Transverse colon (tissue), 4 donors: Measurements from ENCODE around the gene HAP1. TPM values are rescaled to one million over a fixed set of nuclear protein-coding genes. Genes with fewer than 3 reads are reported as not detected.
A peak's percentile ranks its signal among the peaks of the same experiment; 100 is the strongest.

Experiments
- DNase-seq: peaks from one replicate; pipeline ENCODE4 v3.0.0-alpha.2; 2019
- H3K27ac ChIP-seq, 4 donors: fragments of 200-600 bp; sonication (generic); 2 replicates each; pipeline ENCODE4 v1.5.1; 2016 to 2018; ENCODE audit warnings: inconsistent platforms in 4 of 4
- H3K27me3 ChIP-seq: fragments of 200-600 bp; sonication (generic); 2 replicates; pipeline ENCODE4 v1.5.1; 2017; ENCODE audit warnings: inconsistent platforms
- H3K36me3 ChIP-seq, 4 donors: fragments of 200-600 bp; sonication (generic); 2 replicates each; pipeline ENCODE4 v1.5.1; 2017 to 2019; ENCODE audit warnings: inconsistent platforms in 4 of 4
- H3K4me1 ChIP-seq, 4 donors: fragments of 200-600 bp; sonication (generic); 2 replicates each; pipeline ENCODE4 v1.5.1; 2017 to 2020; ENCODE audit warnings: inconsistent platforms in 4 of 4
- H3K4me3 ChIP-seq, 4 donors: fragments of 200-600 bp; sonication (generic); 1 replicate in 1 of 4; 2 replicates in 3 of 4; pipeline versions ENCODE4 v1.5.1 to v1.6.1; 2017 to 2019; ENCODE audit warnings: inconsistent platforms in 4 of 4
- H3K9me3 ChIP-seq, 2 donors: fragments of 200-600 bp; sonication (generic); 2 replicates each; pipeline ENCODE4 v1.5.1; 2017 to 2019; ENCODE audit warnings: inconsistent platforms in 2 of 2
- CTCF ChIP-seq, 5 experiments: fragments of 200-600 bp in 3 of 5; fragments of 450-650 bp in 2 of 5; sonication (generic) in 3 of 5; IDR thresholded peaks; 1 replicate in 2 of 5; 2 replicates in 3 of 5; pipeline ENCODE4 v1.5.1; 2016 to 2017; ENCODE audit warnings: antibody characterized with exemption in 5 of 5, inconsistent platforms in 3 of 5, mild to moderate bottlenecking in 2 of 5, moderate library complexity in 1 of 5
- EP300 ChIP-seq: sonication (generic); formaldehyde crosslinking; IDR thresholded peaks from one replicate; pipeline ENCODE4 v1.6.1; 2017; ENCODE audit warnings: antibody characterized with exemption, low read depth
- POLR2A ChIP-seq: fragments of 450-650 bp; IDR thresholded peaks from one replicate; pipeline ENCODE4 v1.6.1; 2016; ENCODE audit warnings: antibody characterized with exemption, mild to moderate bottlenecking, moderate library complexity
- POLR2AphosphoS5 ChIP-seq, 3 donors: sonication (generic); formaldehyde crosslinking; IDR thresholded peaks; one replicate each; pipeline ENCODE4 v1.6.1; 2016; ENCODE audit warnings: antibody characterized with exemption in 3 of 3
- WGBS, 2 donors: methylation state at CpG; one replicate each; pipeline ENCODE4 v1.1.5; 2018; ENCODE audit warnings: low coverage in 1 of 2; 5-methylcytosine and 5-hydroxymethylcytosine counted together
- in situ Hi-C, 4 donors: fragments of 200-750 bp; cut with MboI; loops; one replicate each; pipeline versions ENCODE4 v1.15.0 to v1.15.1; 2017; ENCODE audit warnings: low sequenced_read_pairs in 3 of 4, low pct_ligation_motif_present in 1 of 4, low pct_unique_long_range_greater_than_20kb in 1 of 4
- intact Hi-C: fragments of 100-400 bp; cut with DNase I; formaldehyde crosslinking; loops from one replicate; pipeline ENCODE4 v1.15.1; 2023; ENCODE audit warnings: low total_unique reads
- total RNA-seq, 4 donors: library from RNA; depleted of rRNA; stranded (reverse); fragments of >200 nt; gene quantifications; one replicate each; pipeline ENCODE4 v1.1.0, GENCODE V29; 2016

HAP1 gene
- total RNA-seq, 4 donors from 2014 or later: 0.55 to 0.79 TPM; not detected in 2

- Histone ChIP-seq H3K4me3 (peak overlapping the region; percentile 50 to 90 (median 64)), H3K4me1 (peaks cover 17 to 33% (median 21%) of the 10 kb centered on the region in 4 donors), H3K27me3 (no peaks in the 10 kb centered on the region), H3K9me3 (no peaks in the 10 kb centered on the region), H3K27ac (peak overlapping the region; percentile 97 to 100 (median 98)), H3K36me3 (peaks cover 0 to 47% (median 26%) of the 10 kb centered on the region in 4 donors)
- intact Hi-C loops: no loop called here
- TF ChIP-seq POLR2AphosphoS5 (IDR thresholded peaks at IDR 0.05): peak in 1 of 3 donors; percentile 4
- peak; percentile 53 to 91 (median 66) for TF ChIP-seq CTCF (IDR thresholded peaks at IDR 0.05)
- no peak for TF ChIP-seq EP300
- TF ChIP-seq POLR2A: no peak
- DNase-seq: peak; percentile 34
- 0 to 2% methylated on average over 3 to 27 of the region's 27 CpGs for WGBS, 2 donors
- in situ Hi-C loops: no loop called here
These were observed 44.7 kb downstream of the HAP1 start for GRCh38 chr17:41689497-41690299.

DNA sequence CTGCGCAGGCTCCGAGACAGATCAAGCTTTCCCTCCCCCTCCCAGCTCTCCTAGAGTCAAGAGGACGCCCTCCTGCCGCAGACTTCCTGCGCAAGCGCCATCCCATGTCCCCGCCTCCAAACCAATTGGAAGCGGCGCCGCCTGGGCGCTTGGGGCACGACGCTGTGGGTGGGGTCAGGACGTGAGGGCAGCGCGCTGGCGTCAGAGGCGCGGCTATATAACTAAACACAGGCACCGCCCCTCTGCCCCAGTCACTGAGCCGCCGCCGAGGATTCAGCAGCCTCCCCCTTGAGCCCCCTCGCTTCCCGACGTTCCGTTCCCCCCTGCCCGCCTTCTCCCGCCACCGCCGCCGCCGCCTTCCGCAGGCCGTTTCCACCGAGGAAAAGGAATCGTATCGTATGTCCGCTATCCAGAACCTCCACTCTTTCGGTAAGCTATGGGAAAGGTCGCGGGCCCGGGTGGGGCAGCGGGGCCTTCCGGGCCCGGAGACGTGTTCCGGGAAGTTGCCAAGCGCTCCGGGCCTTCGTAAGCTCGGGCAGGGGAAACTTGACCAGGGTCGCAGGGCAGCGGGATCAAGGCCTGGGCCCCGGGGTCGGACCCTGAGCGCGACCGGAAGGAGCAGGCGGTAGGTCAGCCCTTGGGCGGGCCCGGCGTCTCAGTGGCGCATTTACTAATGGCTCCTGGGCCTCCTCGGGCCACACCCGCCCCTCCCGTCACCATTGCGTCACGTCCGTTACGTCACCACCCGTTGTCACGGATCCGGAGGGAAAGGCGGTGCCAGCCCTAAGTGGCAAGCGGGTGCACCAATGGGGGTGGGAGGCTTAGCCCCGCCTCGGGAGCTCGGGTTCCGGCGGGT, 45.6 kb downstream of the HAP1 start, which contains the start of gene EIF1:
EIF1 (plus strand) TSS at position 245 of the 856 bp plus-strand sequence; CDS start at position 399, 154 bp downstream.
- no peaks in the 10 kb centered on the region for H3K27me3 ChIP-seq
- TF ChIP-seq POLR2AphosphoS5 (IDR thresholded peaks at IDR 0.05) (peak; percentile 99), EP300 (no peak), POLR2A (peak; percentile 100), CTCF (IDR thresholded peaks at IDR 0.05) (peak in 1 of 5 experiments; percentile 24)
- H3K36me3 ChIP-seq: peaks cover 0 to 41% (median 24%) of the 10 kb centered on the region in 4 donors
- H3K9me3 ChIP-seq: no peaks in the 10 kb centered on the region
- 1% methylated on average over 80 of the region's 81 CpGs; no CpG with 5 or more reads in 1 of the 2 donors for WGBS, 2 donors
- intact Hi-C loops (no loop called here), in situ Hi-C loops (no loop called here)
- H3K4me3 ChIP-seq: peak within 1 kb of the TSS; percentile 58 to 90 (median 76)
- peak; percentile 100 for DNase-seq
- peak within 1 kb of the TSS; percentile 97 to 100 (median 98) for H3K27ac ChIP-seq
- peaks cover 17 to 33% (median 21%) of the 10 kb centered on the region in 4 donors for H3K4me1 ChIP-seq

GRCh38 chr17:41687828-41688640, 46.4 kb downstream of the HAP1 start:
- intact Hi-C loops (no loop called here), in situ Hi-C loops (no loop called here)
- 5 to 10% methylated on average over 14 to 23 of the region's 23 CpGs for WGBS, 2 donors
- DNase-seq: peak; percentile 73
- peak overlapping the region; percentile 35 to 90 (median 58) for H3K4me3 ChIP-seq
- peak overlapping the region; percentile 97 to 100 (median 98) for H3K27ac ChIP-seq
- no peaks in the 10 kb centered on the region for H3K9me3 ChIP-seq
- H3K27me3 ChIP-seq: no peaks in the 10 kb centered on the region
- H3K36me3 ChIP-seq: peaks cover 0 to 36% (median 21%) of the 10 kb centered on the region in 4 donors
- TF ChIP-seq CTCF (IDR thresholded peaks at IDR 0.05) (peak in 3 of 5 experiments; percentile 19 to 30 (median 20)), POLR2A (no peak), EP300 (no peak)
- peaks cover 17 to 33% (median 21%) of the 10 kb centered on the region in 4 donors for H3K4me1 ChIP-seq
